K562 (cell line): ENCODE results near the gene MSI1. TPM values are rescaled to one million over a fixed set of nuclear protein-coding genes. Genes with fewer than 3 reads are reported as not detected.

Source experiments
- ATAC-seq: fragments of 200-7000 bp; cut with Tn5 transposase; 3 replicates; pipeline ENCODE4 v1.9.1; 2020; ENCODE audit warnings: moderate library complexity
- BruUV-seq: library from RNA; stranded (reverse); fragments of 400-500 nt; replicated peaks from 2 replicates; lab custom pipeline; 2021; lab: Mats Ljungman, UMichigan
- CTCF ChIA-PET: fragments of 300-600 bp; formaldehyde crosslinking; extraction: SDS; loops from one replicate; lab custom pipeline; 2021; ENCODE audit warnings: low intra/inter-chr PET ratio; lab: Yijun Ruan, JAX
- POLR2A ChIA-PET: fragments of 300-600, 350-650 bp; sonication (Branson Sonifier 250); formaldehyde crosslinking; extraction: SDS; loops from one replicate; lab custom pipeline; 2021; ENCODE audit warnings: antibody characterized with exemption, inconsistent platforms; lab: Yijun Ruan, JAX
- DNase-seq, 4 experiments: peaks; one replicate each; pipeline versions ENCODE4 v3.0.0 to v3.0.0-alpha.2; 2011 to 2018; ENCODE audit warnings: low spot score in 3 of 4, mixed read lengths in 3 of 4; ENCODE audit errors: extremely low read depth in 1 of 4
- FAIRE-seq: peaks from 2 replicates; lab custom pipeline; 2011; peaks lifted over from hg19 to GRCh38; lab: Jason Lieb, UNC
- H2AFZ ChIP-seq: 2 replicates; pipeline ENCODE4 v1.6.0; 2011; ENCODE audit warnings: low read depth, low read length, control low read depth, inconsistent platforms
- H3K27ac ChIP-seq: fragments of 200-600 bp; 3 replicates; pipeline ENCODE4 v1.8.0; 2011; ENCODE audit warnings: low read depth, mild to moderate bottlenecking, control low read depth, inconsistent platforms, low read length, moderate library complexity, mixed read lengths; ENCODE audit errors: extremely low read depth
- H3K27me3 ChIP-seq, 2 experiments: fragments of 300-600 bp in 1 of 2; 2 replicates in 1 of 2; 3 replicates in 1 of 2; pipeline versions ENCODE4 v1.6.0 to v1.8.0; 2011; ENCODE audit warnings: inconsistent platforms in 2 of 2, low read length in 2 of 2, mild to moderate bottlenecking in 1 of 2, mixed read lengths in 1 of 2, moderate library complexity in 1 of 2; ENCODE audit not compliant: control insufficient read depth in 2 of 2, insufficient read depth in 2 of 2
- H3K36me3 ChIP-seq: fragments of 300-600 bp; 3 replicates; pipeline ENCODE4 v1.8.0; 2011; ENCODE audit warnings: mild to moderate bottlenecking, low read length, inconsistent platforms; ENCODE audit not compliant: control insufficient read depth, insufficient read depth
- H3K4me1 ChIP-seq, 2 experiments: fragments of 200-600 bp in 1 of 2; replicated peaks in 1 of 2; 2 replicates in 1 of 2; 3 replicates in 1 of 2; pipeline versions ENCODE4 v1.5.1 to v1.8.0; 2011; ENCODE audit warnings: inconsistent platforms in 2 of 2, low read length in 2 of 2, mild to moderate bottlenecking in 1 of 2, mixed read lengths in 1 of 2, moderate library complexity in 1 of 2; ENCODE audit not compliant: control insufficient read depth in 2 of 2, insufficient read depth in 2 of 2
- H3K4me2 ChIP-seq: 2 replicates; pipeline ENCODE4 v1.6.1; 2011; ENCODE audit warnings: low read length, control low read depth, inconsistent platforms, mixed read lengths; ENCODE audit not compliant: insufficient read depth
- H3K4me3 ChIP-seq: fragments of 200-600 bp; sonication (generic), shearing (Covaris generic); 2 replicates; pipeline ENCODE4 v1.5.1; 2016; ENCODE audit warnings: control low read depth, inconsistent platforms
- H3K79me2 ChIP-seq: fragments of 200-600 bp; 3 replicates; pipeline ENCODE4 v1.8.0; 2011; ENCODE audit warnings: low read length, inconsistent platforms; ENCODE audit not compliant: control insufficient read depth, insufficient read depth
- H3K9ac ChIP-seq, 2 experiments: 2 replicates each; pipeline versions ENCODE4 v1.6.0 to v1.6.1; 2011; ENCODE audit warnings: low read depth in 2 of 2, low read length in 2 of 2, control low read depth in 1 of 2, inconsistent platforms in 1 of 2, mild to moderate bottlenecking in 1 of 2, mixed read lengths in 1 of 2; ENCODE audit not compliant: insufficient read depth in 1 of 2
- H3K9me1 ChIP-seq: one replicate; pipeline ENCODE4 v1.6.0; 2011; ENCODE audit warnings: inconsistent platforms, mild to moderate bottlenecking, low read length, moderate library complexity; ENCODE audit not compliant: control insufficient read depth, insufficient read depth
- H3K9me3 ChIP-seq: replicated peaks from 2 replicates; pipeline ENCODE4 v1.5.1; 2011; ENCODE audit warnings: low read depth, low read length, inconsistent platforms; ENCODE audit not compliant: control insufficient read depth, insufficient read depth
- H4K20me1 ChIP-seq: replicated peaks from 2 replicates; pipeline ENCODE4 v1.6.1; 2011; ENCODE audit warnings: low read length, inconsistent platforms, mixed read lengths; ENCODE audit not compliant: control insufficient read depth, insufficient read depth
- ARID1B ChIP-seq: fragments of 450-650 bp; IDR thresholded peaks from 2 replicates; pipeline ENCODE4 v1.6.1; 2016; ENCODE audit warnings: antibody characterized with exemption, mild to moderate bottlenecking, inconsistent platforms
- FOSL1 ChIP-seq: fragments of 200-800 bp; sonication (Bioruptor generic); conservative IDR thresholded peaks from 2 replicates; pipeline ENCODE4 v1.6.1; 2016; ENCODE audit warnings: missing genetic modification characterization, missing compliant biosample characterization
- HNRNPH1 ChIP-seq: fragments of 200-400 bp; formaldehyde crosslinking; optimal IDR thresholded peaks from 2 replicates; pipeline ENCODE3; 2017; ENCODE audit warnings: low read depth, mild to moderate bottlenecking, low read length, moderate library complexity
- TEAD1 ChIP-seq, 2 experiments: fragments of 450-650 bp in 1 of 2; sonication (generic) in 1 of 2; formaldehyde crosslinking; IDR thresholded peaks; 2 replicates each; pipeline versions ENCODE4 v1.4.0 to v1.8.0; 2020 to 2022; ENCODE audit warnings: mild to moderate bottlenecking in 2 of 2, missing genetic modification reagents in 1 of 2
- WHSC1 ChIP-seq: IDR thresholded peaks from one replicate; pipeline ENCODE4 v1.6.1; 2012; ENCODE audit warnings: low read length, control low read depth, inconsistent platforms
- ZBTB7A ChIP-seq: IDR thresholded peaks from 2 replicates; pipeline ENCODE4 v1.6.1; 2011; ENCODE audit warnings: low read depth, mild to moderate bottlenecking, low read length, moderate library complexity, borderline replicate concordance; ENCODE audit not compliant: control insufficient read depth
- ZC3H8 ChIP-seq: fragments of 450-650 bp; IDR thresholded peaks from 2 replicates; pipeline ENCODE4 v1.6.1; 2017
- WGBS: fragments of 100-300 bp; shearing (Covaris generic); methylation state at CpG from one replicate; pipeline ENCODE4 v1.1.6; 2016; ENCODE audit warnings: low coverage, mixed read lengths; ENCODE audit not compliant: insufficient coverage; ENCODE audit errors: missing lambda C conversion rate; 5-methylcytosine and 5-hydroxymethylcytosine counted together
- in situ Hi-C: fragments of 300-500 bp; cut with MboI; formaldehyde crosslinking; loops from 4 replicates; pipeline ENCODE4 v1.15.0; 2018; ENCODE audit warnings: inconsistent platforms, mixed read lengths
- intact Hi-C: fragments of 100-400 bp; cut with micrococcal nuclease; formaldehyde crosslinking; loops from 2 replicates; pipeline ENCODE4 v1.14.2; 2022
- polyA plus RNA-seq, 8 experiments: library from polyadenylated mRNA; depleted of rRNA in 4 of 8; stranded (reverse) in 5 of 8; unstranded in 3 of 8; fragments of >200 nt; fragmentation: Nextera tagmentation in 2 of 8; fragmentation: Illumina TruSeq in 1 of 8; extraction: Ambion mirVana in 2 of 8; extraction: Trizol in 1 of 8; gene quantifications; 2 replicates each; pipeline versions ENCODE4 v1.2.1 to v1.2.3, GENCODE V29; 2011 to 2014; ENCODE audit warnings: inconsistent platforms in 1 of 8, missing spikeins in 1 of 8
- total RNA-seq, 7 experiments: library from RNA; depleted of rRNA in 6 of 7; stranded (reverse); fragments of >200 nt in 6 of 7; fragmentation: Illumina TruSeq in 2 of 7; extraction: Trizol in 2 of 7; gene quantifications; 2 replicates each; pipeline versions ENCODE4 v1.2.1 to v1.2.3, GENCODE V29; 2011 to 2021; ENCODE audit warnings: low replicate concordance in 1 of 7
- TF ChIP-seq, protein P1 (sequence below), 3 experiments: fragments of 200-800 bp in 1 of 3; sonication (Bioruptor generic) in 1 of 3; sonication (generic) in 1 of 3; formaldehyde crosslinking in 1 of 3; IDR thresholded peaks; 2 replicates each; pipeline versions ENCODE4 v1.6.1 to v1.8.0; 2016 to 2022; ENCODE audit warnings: mild to moderate bottlenecking in 2 of 3, missing compliant biosample characterization in 2 of 3, missing genetic modification characterization in 2 of 3, missing genetic modification reagents in 1 of 3
- TF ChIP-seq, protein P2 (sequence below): sonication (generic); formaldehyde crosslinking; IDR thresholded peaks from 2 replicates; pipeline ENCODE4 v1.4.0; 2020; ENCODE audit warnings: mild to moderate bottlenecking, missing genetic modification reagents
- TF ChIP-seq, protein P3 (sequence below), 3 experiments: fragments of 200-800 bp in 1 of 3; fragments of 250-450 bp in 1 of 3; fragments of 450-650 bp in 1 of 3; sonication (Bioruptor Pico) in 1 of 3; sonication (Bioruptor generic) in 1 of 3; formaldehyde crosslinking in 1 of 3; IDR thresholded peaks; 2 replicates each; pipeline versions ENCODE4 v1.6.1 to v1.8.0; 2016 to 2022; ENCODE audit warnings: mild to moderate bottlenecking in 2 of 3, missing genetic modification characterization in 2 of 3, missing compliant biosample characterization in 1 of 3, moderate library complexity in 1 of 3

MSI1 gene
- total and polyA plus RNA-seq, 9 of the 15 experiments (the other 6 are each of a cell fraction or from before 2014, with no cell fraction given) = 0.16 TPM; not detected in 8

DNA sequence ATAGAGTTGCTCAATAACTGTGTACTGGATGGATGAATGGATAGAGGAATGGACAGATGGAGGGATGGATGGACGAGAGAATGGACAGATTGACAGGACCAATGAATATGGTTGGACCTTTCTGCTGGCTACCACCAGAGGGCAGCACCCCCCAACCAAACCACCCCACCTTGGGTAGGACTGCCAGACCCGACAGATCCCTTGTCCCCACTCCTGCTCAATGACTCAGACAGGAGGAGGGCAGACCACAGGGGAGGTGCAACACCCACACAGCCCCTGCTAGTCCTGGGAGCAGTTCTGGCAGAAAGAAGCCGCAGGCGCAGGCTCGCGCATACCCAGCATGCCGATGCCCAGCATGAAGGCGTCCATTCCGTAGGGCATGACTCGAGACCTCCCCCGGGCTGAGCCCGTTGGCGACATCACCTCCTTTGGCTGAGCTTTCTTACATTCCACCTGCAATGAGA lies 12.4 kb downstream of the MSI1 start:
- Histone ChIP-seq H2AFZ (no peak overlapping the region), H3K27me3 (peaks cover 15 to 45% of the 10 kb centered on the region in 2 experiments; a peak in 4 of 5 replicates), H3K79me2 (no peaks in the 10 kb centered on the region), H3K4me2 (peak overlapping the region; percentile 45), H3K9ac (peak overlapping the region in 1 of 2 experiments; percentile 49; a peak in 1 of 4 replicates), H4K20me1 (0 out of 2 replicates have a peak, but pooled peaks cover 11% of the 10 kb centered on the region), H3K9me3 (no peaks in the 10 kb centered on the region), H3K27ac (no peak overlapping the region), H3K36me3 (no peaks in the 10 kb centered on the region), H3K4me1 (peaks cover 0 to 19% of the 10 kb centered on the region in 2 experiments; a peak in 3 of 5 replicates), H3K9me1 (no peaks in the 10 kb centered on the region), H3K4me3 (no peak overlapping the region)
- DNase-seq (peak; percentile 89 to 96 (median 95)), FAIRE-seq (peak; percentile 98), ATAC-seq (peak; percentile 97)
- in situ Hi-C loops = no loop called here
- CTCF ChIA-PET = interaction anchor here (0.6 to 2.4 kb wide), 8 partner anchors 8 to 629 kb away, joined by 3 to 42 read pairs (median 3); no protein-coding TSS in a partner anchor
- no TSS peak for BruUV-seq
- POLR2A ChIA-PET = no interaction called here
- WGBS = 18% methylated on average over 12 of the region's 13 CpGs
- intact Hi-C loops = loop anchor here (1.0 to 5.0 kb wide), 3 partner anchors 32 to 129 kb away; no protein-coding TSS in a partner anchor
- TF ChIP-seq WHSC1 (no peak), FOSL1 (peak; percentile 80), ARID1B (peak; percentile 57; the same call in 1 of the 2 replicates), ZC3H8 (no peak), TEAD1 (CRISPR knock-in tag; IDR thresholded peaks at IDR 0.05) (peak in 1 of 2 experiments; percentile 33; a peak in 1 of 4 replicates), ZBTB7A (peak; percentile 69; the same call in 1 of the 2 replicates), HNRNPH1 (no peak)
- TF ChIP-seq, protein P1, sequence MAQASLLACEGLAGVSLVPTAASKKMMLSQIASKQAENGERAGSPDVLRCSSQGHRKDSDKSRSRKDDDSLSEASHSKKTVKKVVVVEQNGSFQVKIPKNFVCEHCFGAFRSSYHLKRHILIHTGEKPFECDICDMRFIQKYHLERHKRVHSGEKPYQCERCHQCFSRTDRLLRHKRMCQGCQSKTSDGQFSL (CRISPR knock-in tag; IDR thresholded peaks at IDR 0.05) = peak; percentile 38; the same call in 1 of the 2 replicates
- TF ChIP-seq, protein P1 (tag; IDR thresholded peaks at IDR 0.05) = no peak
- TF ChIP-seq, protein P2, sequence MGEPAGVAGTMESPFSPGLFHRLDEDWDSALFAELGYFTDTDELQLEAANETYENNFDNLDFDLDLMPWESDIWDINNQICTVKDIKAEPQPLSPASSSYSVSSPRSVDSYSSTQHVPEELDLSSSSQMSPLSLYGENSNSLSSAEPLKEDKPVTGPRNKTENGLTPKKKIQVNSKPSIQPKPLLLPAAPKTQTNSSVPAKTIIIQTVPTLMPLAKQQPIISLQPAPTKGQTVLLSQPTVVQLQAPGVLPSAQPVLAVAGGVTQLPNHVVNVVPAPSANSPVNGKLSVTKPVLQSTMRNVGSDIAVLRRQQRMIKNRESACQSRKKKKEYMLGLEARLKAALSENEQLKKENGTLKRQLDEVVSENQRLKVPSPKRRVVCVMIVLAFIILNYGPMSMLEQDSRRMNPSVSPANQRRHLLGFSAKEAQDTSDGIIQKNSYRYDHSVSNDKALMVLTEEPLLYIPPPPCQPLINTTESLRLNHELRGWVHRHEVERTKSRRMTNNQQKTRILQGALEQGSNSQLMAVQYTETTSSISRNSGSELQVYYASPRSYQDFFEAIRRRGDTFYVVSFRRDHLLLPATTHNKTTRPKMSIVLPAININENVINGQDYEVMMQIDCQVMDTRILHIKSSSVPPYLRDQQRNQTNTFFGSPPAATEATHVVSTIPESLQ (CRISPR knock-in tag) = no peak
- TF ChIP-seq, protein P3, sequence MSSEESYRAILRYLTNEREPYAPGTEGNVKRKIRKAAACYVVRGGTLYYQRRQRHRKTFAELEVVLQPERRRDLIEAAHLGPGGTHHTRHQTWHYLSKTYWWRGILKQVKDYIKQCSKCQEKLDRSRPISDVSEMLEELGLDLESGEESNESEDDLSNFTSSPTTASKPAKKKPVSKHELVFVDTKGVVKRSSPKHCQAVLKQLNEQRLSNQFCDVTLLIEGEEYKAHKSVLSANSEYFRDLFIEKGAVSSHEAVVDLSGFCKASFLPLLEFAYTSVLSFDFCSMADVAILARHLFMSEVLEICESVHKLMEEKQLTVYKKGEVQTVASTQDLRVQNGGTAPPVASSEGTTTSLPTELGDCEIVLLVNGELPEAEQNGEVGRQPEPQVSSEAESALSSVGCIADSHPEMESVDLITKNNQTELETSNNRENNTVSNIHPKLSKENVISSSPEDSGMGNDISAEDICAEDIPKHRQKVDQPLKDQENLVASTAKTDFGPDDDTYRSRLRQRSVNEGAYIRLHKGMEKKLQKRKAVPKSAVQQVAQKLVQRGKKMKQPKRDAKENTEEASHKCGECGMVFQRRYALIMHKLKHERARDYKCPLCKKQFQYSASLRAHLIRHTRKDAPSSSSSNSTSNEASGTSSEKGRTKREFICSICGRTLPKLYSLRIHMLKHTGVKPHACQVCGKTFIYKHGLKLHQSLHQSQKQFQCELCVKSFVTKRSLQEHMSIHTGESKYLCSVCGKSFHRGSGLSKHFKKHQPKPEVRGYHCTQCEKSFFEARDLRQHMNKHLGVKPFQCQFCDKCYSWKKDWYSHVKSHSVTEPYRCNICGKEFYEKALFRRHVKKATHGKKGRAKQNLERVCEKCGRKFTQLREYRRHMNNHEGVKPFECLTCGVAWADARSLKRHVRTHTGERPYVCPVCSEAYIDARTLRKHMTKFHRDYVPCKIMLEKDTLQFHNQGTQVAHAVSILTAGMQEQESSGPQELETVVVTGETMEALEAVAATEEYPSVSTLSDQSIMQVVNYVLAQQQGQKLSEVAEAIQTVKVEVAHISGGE (CRISPR knock-in tag; IDR thresholded peaks at IDR 0.05) = no peak
